ENCODE results near the gene PSMB2.

PSMB2 gene

GRCh38 chr1:35556484-35557117, 84.7 kb downstream of the PSMB2 start:
- TF ChIP-seq ZNF776 (tag by site-specific recombination; IDR thresholded peaks at IDR 0.05; ENCODE audit: borderline replicate concordance): no peak
- TF ChIP-seq ZNF184 (tag by site-specific recombination; IDR thresholded peaks at IDR 0.05): no peak
- TF ChIP-seq ZNF585B (tag by site-specific recombination; IDR thresholded peaks at IDR 0.05): 0 out of 2 replicates have a peak, but pooled peaks have one; percentile 3
- TF ChIP-seq BCL11B (tag by site-specific recombination; IDR thresholded peaks at IDR 0.05; ENCODE audit: low read depth): 0 out of 2 replicates have a peak, but pooled peaks have one; percentile 76
- TF ChIP-seq ZIC2 (tag by site-specific recombination; IDR thresholded peaks at IDR 0.05): no peak
- TF ChIP-seq, protein P1, sequence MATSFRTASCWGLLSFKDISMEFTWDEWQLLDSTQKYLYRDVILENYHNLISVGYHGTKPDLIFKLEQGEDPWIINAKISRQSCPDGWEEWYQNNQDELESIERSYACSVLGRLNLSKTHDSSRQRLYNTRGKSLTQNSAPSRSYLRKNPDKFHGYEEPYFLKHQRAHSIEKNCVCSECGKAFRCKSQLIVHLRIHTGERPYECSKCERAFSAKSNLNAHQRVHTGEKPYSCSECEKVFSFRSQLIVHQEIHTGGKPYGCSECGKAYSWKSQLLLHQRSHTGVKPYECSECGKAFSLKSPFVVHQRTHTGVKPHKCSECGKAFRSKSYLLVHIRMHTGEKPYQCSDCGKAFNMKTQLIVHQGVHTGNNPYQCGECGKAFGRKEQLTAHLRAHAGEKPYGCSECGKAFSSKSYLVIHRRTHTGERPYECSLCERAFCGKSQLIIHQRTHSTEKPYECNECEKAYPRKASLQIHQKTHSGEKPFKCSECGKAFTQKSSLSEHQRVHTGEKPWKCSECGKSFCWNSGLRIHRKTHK (tag by site-specific recombination; IDR thresholded peaks at IDR 0.05): no peak
- TF ChIP-seq ZNF366 (tag by site-specific recombination; conservative IDR thresholded peaks at IDR 0.05): peak; percentile 41; the same call in 1 of the 2 replicates
- H3K4me3 ChIP-seq (ENCODE audit: low read depth, low read length): peak overlapping the region; percentile 95
- peaks cover 17 to 52% of the 10 kb centered on the region in 2 experiments; a peak in 2 of 3 replicates for H3K36me3 ChIP-seq (ENCODE audit: control insufficient read depth in 2 of 2, insufficient read depth in 1 of 2, low read length in 2 of 2)
- POLR2A ChIA-PET: interaction anchor here (0.6 to 2.0 kb wide), 7 partner anchors 11 to 213 kb away, joined by 3 to 22 read pairs (median 4); partner anchors contain the start of genes CLSPN and TFAP2E
- CTCF ChIA-PET: interaction anchor here (0.6 to 2.6 kb wide), 4 partner anchors 8 to 170 kb away, joined by 3 to 10 read pairs (median 9); no protein-coding TSS in a partner anchor
- peak overlapping the region; percentile 96 for H3K27ac ChIP-seq (ENCODE audit: extremely low read depth, low read depth, low read length)
- peaks cover 27% of the 10 kb centered on the region for H3K4me1 ChIP-seq (ENCODE audit: control insufficient read depth, insufficient read depth, low read length)
- H3K9me3 ChIP-seq (ENCODE audit: control insufficient read depth, insufficient read depth, low read depth, low read length): no peaks in the 10 kb centered on the region

- Histone ChIP-seq H3K9me3 (ENCODE audit: control insufficient read depth, insufficient read depth, low read depth, low read length) (no peaks in the 10 kb centered on the region), H3K4me1 (ENCODE audit: control insufficient read depth, insufficient read depth, low read length) (peaks cover 27% of the 10 kb centered on the region), H3K27ac (ENCODE audit: extremely low read depth, low read depth, low read length) (peak overlapping the region; percentile 96), H3K4me3 (ENCODE audit: low read depth, low read length) (peak overlapping the region; percentile 95), H3K36me3 (ENCODE audit: control insufficient read depth in 2 of 2, insufficient read depth in 1 of 2, low read length in 2 of 2) (peaks cover 24 to 48% of the 10 kb centered on the region in 2 experiments; a peak in 2 of 3 replicates)
- ChIA-PET POLR2A (interaction anchor here (1.4 to 2.0 kb wide), 3 partner anchors 11 to 214 kb away, joined by 3 to 22 read pairs (median 4); partner anchors contain the start of gene CLSPN), CTCF (interaction anchor here (0.5 to 2.6 kb wide), 5 partner anchors 9 to 171 kb away, joined by 3 to 10 read pairs (median 8); no protein-coding TSS in a partner anchor)
- no peak for TF ChIP-seq ZNF561 (tag by site-specific recombination; IDR thresholded peaks at IDR 0.05; ENCODE audit: borderline replicate concordance)
- no peak for TF ChIP-seq ZNF610 (tag by site-specific recombination; IDR thresholded peaks at IDR 0.05; ENCODE audit: borderline replicate concordance)
- no peak for TF ChIP-seq ZNF175 (tag by site-specific recombination; IDR thresholded peaks at IDR 0.05)
- TF ChIP-seq YY1 (tag by site-specific recombination; IDR thresholded peaks at IDR 0.05): no peak
- peak; percentile 40; the same call in 1 of the 2 replicates for TF ChIP-seq PRDM4 (tag by site-specific recombination; IDR thresholded peaks at IDR 0.05)
- TF ChIP-seq ZNF600 (tag by site-specific recombination; IDR thresholded peaks at IDR 0.05): no peak
- TF ChIP-seq EGR2 (tag by site-specific recombination; IDR thresholded peaks at IDR 0.05; ENCODE audit: low read depth): 0 out of 2 replicates have a peak, but pooled peaks have one; percentile 11
- peak; percentile 90 for TF ChIP-seq GLIS1 (tag by site-specific recombination; IDR thresholded peaks at IDR 0.05)
- TF ChIP-seq ZFHX2 (tag by site-specific recombination; conservative IDR thresholded peaks at IDR 0.05): 0 out of 2 replicates have a peak, but pooled peaks have one; percentile 21
- peak; percentile 29; the same call in 1 of the 2 replicates for TF ChIP-seq GLI2 (tag by site-specific recombination; IDR thresholded peaks at IDR 0.05; ENCODE audit: borderline replicate concordance, low read depth)
- TF ChIP-seq ZNF664 (tag by site-specific recombination; IDR thresholded peaks at IDR 0.05): 0 out of 2 replicates have a peak, but pooled peaks have one; percentile 7
- TF ChIP-seq, protein P2, sequence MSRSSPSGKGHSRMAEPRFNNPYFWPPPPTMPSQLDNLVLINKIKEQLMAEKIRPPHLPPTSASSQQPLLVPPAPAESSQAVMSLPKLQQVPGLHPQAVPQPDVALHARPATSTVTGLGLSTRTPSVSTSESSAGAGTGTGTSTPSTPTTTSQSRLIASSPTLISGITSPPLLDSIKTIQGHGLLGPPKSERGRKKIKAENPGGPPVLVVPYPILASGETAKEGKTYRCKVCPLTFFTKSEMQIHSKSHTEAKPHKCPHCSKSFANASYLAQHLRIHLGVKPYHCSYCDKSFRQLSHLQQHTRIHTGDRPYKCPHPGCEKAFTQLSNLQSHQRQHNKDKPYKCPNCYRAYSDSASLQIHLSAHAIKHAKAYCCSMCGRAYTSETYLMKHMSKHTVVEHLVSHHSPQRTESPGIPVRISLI (tag by site-specific recombination; IDR thresholded peaks at IDR 0.05): no peak
- peak; percentile 12; the same call in 1 of the 2 replicates for TF ChIP-seq PRDM1 (tag by site-specific recombination; IDR thresholded peaks at IDR 0.05)
- no peak for TF ChIP-seq OSR2 (tag by site-specific recombination; IDR thresholded peaks at IDR 0.05)
- peak; percentile 88 for TF ChIP-seq WT1 (tag by site-specific recombination; IDR thresholded peaks at IDR 0.05)
- TF ChIP-seq ZSCAN23 (tag by site-specific recombination; IDR thresholded peaks at IDR 0.05): no peak
- no peak for TF ChIP-seq BCL11A (tag by site-specific recombination; IDR thresholded peaks at IDR 0.05; ENCODE audit: low read depth)
- TF ChIP-seq, protein P3, sequence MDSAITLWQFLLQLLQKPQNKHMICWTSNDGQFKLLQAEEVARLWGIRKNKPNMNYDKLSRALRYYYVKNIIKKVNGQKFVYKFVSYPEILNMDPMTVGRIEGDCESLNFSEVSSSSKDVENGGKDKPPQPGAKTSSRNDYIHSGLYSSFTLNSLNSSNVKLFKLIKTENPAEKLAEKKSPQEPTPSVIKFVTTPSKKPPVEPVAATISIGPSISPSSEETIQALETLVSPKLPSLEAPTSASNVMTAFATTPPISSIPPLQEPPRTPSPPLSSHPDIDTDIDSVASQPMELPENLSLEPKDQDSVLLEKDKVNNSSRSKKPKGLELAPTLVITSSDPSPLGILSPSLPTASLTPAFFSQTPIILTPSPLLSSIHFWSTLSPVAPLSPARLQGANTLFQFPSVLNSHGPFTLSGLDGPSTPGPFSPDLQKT (IDR thresholded peaks at IDR 0.05; ENCODE audit: borderline replicate concordance, low read depth, low read length): no peak
Measured at GRCh38 chr1:35555601-35556477, 85.5 kb downstream of the PSMB2 start.

Measured in HEK293 (cell line).